Measurements from ENCODE around the gene INMT. TPM values are rescaled to one million over a fixed set of nuclear protein-coding genes. Genes with fewer than 3 reads are reported as not detected.

INMT gene
- polyA plus RNA-seq, 1 of the 3 experiments (the other 2 are of a cell fraction), result not detected

GRCh38 chr7:30738026-30738915 is 13.7 kb upstream of the INMT start:
- no peak overlapping the region for H3K4me3 ChIP-seq (ENCODE audit: low read depth in 2 of 2, low read length in 1 of 2)
- no peak overlapping the region for H3K27ac ChIP-seq (ENCODE audit: low read depth in 2 of 2, low read length in 1 of 2)
- TF ChIP-seq JUND (IDR thresholded peaks at IDR 0.05) (no peak), RXRA (IDR thresholded peaks at IDR 0.05; ENCODE audit: borderline replicate concordance, low read depth) (no peak), NFIC (IDR thresholded peaks at IDR 0.05; ENCODE audit: borderline replicate concordance) (no peak), ELF1 (IDR thresholded peaks at IDR 0.05) (no peak), ZBTB33 (IDR thresholded peaks at IDR 0.05; ENCODE audit: borderline replicate concordance, low read depth) (no peak), RCOR1 (IDR thresholded peaks at IDR 0.05; ENCODE audit: low read length) (no peak), MXI1 (IDR thresholded peaks at IDR 0.05; ENCODE audit: low read depth, low read length) (no peak), TEAD4 (IDR thresholded peaks at IDR 0.05; ENCODE audit: borderline replicate concordance, insufficient read depth) (no peak), NRF1 (IDR thresholded peaks at IDR 0.05; ENCODE audit: low read depth, low read length) (no peak), CTCF (IDR thresholded peaks at IDR 0.05) (no peak)
- ChIA-PET POLR2A (no interaction called here), CTCF (interaction anchor here (1.2 to 6.4 kb wide), 7 partner anchors 13 to 200 kb away, joined by 3 to 69 read pairs (median 44); partner anchors contain the start of genes CRHR2 and INMT)
- H3K27me3 ChIP-seq (ENCODE audit: insufficient read depth), result peaks cover 46% of the 10 kb centered on the region; the same call in 1 of the 2 replicates
- H2AFZ ChIP-seq (ENCODE audit: low read depth), result no peak overlapping the region
- no peak overlapping the region for H3K9ac ChIP-seq
- no peaks in the 10 kb centered on the region for H3K9me2 ChIP-seq
- H3K4me1 ChIP-seq (ENCODE audit: control insufficient read depth in 1 of 2, insufficient read depth in 2 of 2, low read depth in 1 of 2, low read length in 1 of 2), result peaks cover 0 to 3% of the 10 kb centered on the region in 2 experiments; a peak in 1 of 4 replicates
- no peaks in the 10 kb centered on the region for H3K9me3 ChIP-seq
- H3K79me2 ChIP-seq (ENCODE audit: insufficient read depth), result no peaks in the 10 kb centered on the region
- no peak overlapping the region for H3K4me2 ChIP-seq
- no peak for DNase-seq
- WGBS (ENCODE audit: low lambda C conversion rate), result 18% methylated on average over 6 of the region's 6 CpGs
- H3F3A ChIP-seq (replicated peaks; ENCODE audit: insufficient read depth), result no peaks in the 10 kb centered on the region
- H4K20me1 ChIP-seq (ENCODE audit: insufficient read depth), result no peaks in the 10 kb centered on the region
- H3K36me3 ChIP-seq (replicated peaks in 1 of 2; ENCODE audit: control insufficient read depth in 1 of 2, insufficient read depth in 2 of 2, low read length in 1 of 2), result no peaks in the 10 kb centered on the region

- TF ChIP-seq RXRA (IDR thresholded peaks at IDR 0.05; ENCODE audit: borderline replicate concordance, low read depth) (no peak), EZH2phosphoT487 (IDR thresholded peaks at IDR 0.05; ENCODE audit: borderline replicate concordance, low read depth) (no peak), FOXJ3 (CRISPR knock-in tag; IDR thresholded peaks at IDR 0.05) (no peak), MXI1 (IDR thresholded peaks at IDR 0.05; ENCODE audit: low read depth, low read length) (no peak), NFIC (IDR thresholded peaks at IDR 0.05; ENCODE audit: borderline replicate concordance) (no peak), GATA2 (CRISPR knock-in tag; IDR thresholded peaks at IDR 0.05) (no peak), EP300 (IDR thresholded peaks at IDR 0.05; ENCODE audit: borderline replicate concordance in 1 of 2, low read depth in 1 of 2, low read length in 1 of 2) (no peak), IRF3 (IDR thresholded peaks at IDR 0.05; ENCODE audit: low read depth, low read length) (no peak), ELF1 (IDR thresholded peaks at IDR 0.05) (no peak)
- Histone ChIP-seq H2AFZ (ENCODE audit: low read depth) (no peak overlapping the region), H3K4me3 (ENCODE audit: low read depth in 2 of 2, low read length in 1 of 2) (no peak overlapping the region), H3K9ac (no peak overlapping the region), H3F3A (replicated peaks; ENCODE audit: insufficient read depth) (no peaks in the 10 kb centered on the region), H3K4me2 (no peak overlapping the region), H3K9me3 (no peaks in the 10 kb centered on the region), H3K27ac (ENCODE audit: low read depth in 2 of 2, low read length in 1 of 2) (no peak overlapping the region), H3K27me3 (ENCODE audit: insufficient read depth) (peaks cover 44% of the 10 kb centered on the region; the same call in 1 of the 2 replicates), H3K79me2 (ENCODE audit: insufficient read depth) (no peaks in the 10 kb centered on the region), H3K36me3 (replicated peaks in 1 of 2; ENCODE audit: control insufficient read depth in 1 of 2, insufficient read depth in 2 of 2, low read length in 1 of 2) (no peaks in the 10 kb centered on the region), H4K20me1 (ENCODE audit: insufficient read depth) (no peaks in the 10 kb centered on the region), H3K4me1 (ENCODE audit: control insufficient read depth in 1 of 2, insufficient read depth in 2 of 2, low read depth in 1 of 2, low read length in 1 of 2) (peaks cover 0 to 3% of the 10 kb centered on the region in 2 experiments; a peak in 1 of 4 replicates), H3K9me2 (no peaks in the 10 kb centered on the region)
- POLR2A ChIA-PET, result no interaction called here
- CTCF ChIA-PET, result interaction anchor here (0.6 to 6.4 kb wide), 78 partner anchors 9 to 853 kb away, joined by 3 to 69 read pairs (median 5); partner anchors contain the start of genes CRHR2 and INMT
- 93% methylated on average over 2 of the region's 2 CpGs for WGBS (ENCODE audit: low lambda C conversion rate)
- no peak for DNase-seq
Measured at GRCh38 chr7:30739691-30740090, 12.2 kb upstream of the INMT start.

All from SK-N-SH (cell line).